Central memory CD4-positive, alpha-beta T cell (primary cell): ENCODE data around the gene PRPH2.
"Not testable (repeated sequence)": the region's sequence is repeated elsewhere in the genome, so short reads cannot be mapped to it uniquely, and the experiment has no call there.

Source experiments
- DNase-seq: peaks from one replicate; pipeline ENCODE4 v3.0.0; 2022

PRPH2 gene

DNA sequence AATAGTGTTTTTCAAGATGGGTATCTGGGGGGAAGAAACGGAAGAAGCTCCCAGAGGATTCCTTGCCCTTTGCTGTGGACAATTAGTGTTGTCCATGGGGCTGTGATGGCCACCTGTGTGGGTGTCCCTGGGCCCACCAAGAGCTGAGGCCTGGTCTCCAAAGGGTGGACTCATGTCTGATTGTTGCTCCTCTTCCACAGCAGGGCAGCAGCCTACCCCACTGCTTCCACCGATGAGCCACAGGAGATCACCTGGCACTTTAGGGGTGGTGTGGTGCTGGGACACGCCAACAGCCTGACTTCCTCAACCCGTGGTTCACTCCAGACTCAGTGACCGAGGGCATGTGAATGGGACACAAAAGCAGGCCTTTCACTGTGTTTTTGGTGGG lies 25.1 kb downstream of the PRPH2 start:
- no peak for DNase-seq

DNA sequence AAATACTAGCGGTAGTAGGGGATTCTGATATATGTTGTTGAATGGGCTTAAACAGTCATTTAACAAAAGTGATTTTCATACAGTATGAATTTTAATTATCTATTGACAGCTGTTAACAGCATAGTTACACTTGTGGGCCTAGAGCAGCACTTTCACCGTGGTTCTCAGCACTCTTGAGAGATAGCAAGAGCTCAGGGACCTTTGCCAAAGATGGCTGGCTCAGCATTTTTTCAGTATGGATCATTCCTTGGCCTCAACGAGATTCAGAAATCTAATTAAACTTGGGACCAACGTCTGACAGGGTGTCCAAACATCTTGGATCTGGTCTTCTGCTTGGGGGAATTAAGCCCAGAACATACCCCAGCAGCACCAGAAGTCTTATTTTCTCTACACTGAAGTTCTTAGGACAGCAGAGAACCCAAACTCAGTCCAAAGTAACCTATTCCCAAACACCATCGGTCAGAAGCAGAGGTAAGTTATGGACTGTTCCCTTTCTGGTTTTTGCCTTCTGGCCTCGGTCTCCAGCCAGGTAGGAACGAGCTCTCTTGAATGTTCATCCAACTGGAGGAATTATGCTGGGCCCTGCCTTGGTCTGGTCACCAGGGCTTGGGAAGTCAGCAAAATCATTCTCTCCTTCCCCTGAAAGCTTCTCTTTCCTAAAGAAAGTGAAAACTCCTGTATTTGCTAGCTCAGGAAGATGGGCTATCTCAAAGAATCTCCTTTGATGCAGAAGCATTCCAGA lies 25.7 kb downstream of the PRPH2 start:
- no peak for DNase-seq

DNA sequence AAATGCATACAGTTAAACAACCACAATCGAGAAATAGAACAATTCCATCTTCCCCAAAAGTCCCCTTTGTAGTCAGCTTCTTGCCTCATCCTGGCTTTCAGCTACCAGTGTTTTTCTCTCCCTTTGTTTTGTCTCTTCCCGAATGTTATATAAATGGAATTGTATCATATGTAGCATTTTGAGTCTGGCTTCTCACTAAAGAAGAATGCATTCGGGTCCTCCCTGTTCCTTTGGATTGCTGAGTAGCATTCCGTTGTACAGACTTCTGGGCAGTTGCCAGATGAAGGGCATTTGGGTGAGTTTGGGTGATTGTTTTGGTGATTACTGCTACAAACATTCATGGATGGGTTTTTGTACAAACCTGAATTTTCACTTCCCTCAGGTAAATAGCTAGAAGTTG lies 27.8 kb downstream of the PRPH2 start:
- DNase-seq = no peak

DNA sequence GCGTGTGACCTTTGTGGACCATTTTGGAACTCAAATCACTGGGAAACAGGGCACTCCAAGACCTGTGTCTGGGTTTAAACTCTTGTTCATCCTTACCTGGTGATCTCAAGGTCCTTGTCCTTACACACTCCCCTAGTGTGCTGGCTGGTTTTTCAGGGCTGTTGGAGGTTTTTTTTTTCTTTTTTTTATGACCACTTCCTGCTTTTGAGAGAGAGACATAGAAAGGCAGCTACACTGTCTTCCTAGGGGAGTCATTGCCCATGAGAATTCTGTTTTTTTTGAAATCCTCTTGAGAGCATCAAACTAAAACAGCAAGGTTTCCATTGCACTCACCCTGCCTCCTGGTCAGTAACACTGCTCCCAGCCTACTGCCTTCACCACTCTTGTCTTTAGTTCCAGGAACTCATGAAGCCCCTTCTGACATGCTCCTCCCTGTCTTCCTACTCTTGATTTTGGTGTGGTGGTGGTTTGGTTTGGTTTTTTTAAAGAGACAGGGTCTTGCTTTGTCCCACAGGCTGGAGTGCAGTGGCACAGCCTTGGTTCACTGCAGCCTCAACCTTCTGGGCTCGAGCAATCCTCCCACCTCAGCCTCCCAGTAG lies 28.6 kb downstream of the PRPH2 start:
- no peak for DNase-seq

DNA sequence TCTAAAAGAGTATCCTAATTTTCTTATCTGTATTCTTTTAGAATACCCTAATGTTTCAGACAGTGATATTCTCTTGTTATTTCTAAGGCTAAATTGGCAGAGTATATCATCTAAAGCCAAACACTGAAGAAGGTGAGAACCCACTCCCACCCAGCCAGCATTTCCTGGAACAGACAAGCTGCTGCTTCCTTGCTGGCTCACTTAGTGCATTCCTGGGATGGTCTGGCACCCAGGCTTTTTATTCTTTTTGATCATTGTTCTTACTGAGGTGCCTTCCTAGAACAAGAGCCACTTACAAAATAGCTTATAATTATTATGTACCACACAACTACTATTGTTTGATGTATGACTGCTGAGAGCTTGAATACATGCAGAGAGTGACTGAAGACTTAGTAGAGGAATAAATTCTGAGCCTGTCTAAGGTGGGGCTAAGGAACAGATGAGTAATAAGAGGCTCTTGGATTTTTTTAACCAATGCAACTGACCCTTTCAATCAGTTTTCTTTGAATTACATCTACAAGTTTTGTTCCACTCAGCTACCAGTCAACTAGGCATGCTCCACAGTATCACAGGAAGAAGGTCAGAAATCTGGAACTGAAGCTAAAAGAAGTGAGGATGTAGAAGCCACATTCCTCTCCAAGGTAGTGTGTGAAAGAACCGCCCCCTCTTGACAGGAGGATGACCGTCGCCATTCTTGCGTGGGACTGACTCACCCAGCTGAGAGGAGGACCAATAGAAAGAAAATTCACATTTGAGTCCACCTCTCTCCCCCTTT lies 30.1 kb downstream of the PRPH2 start:
- no peak for DNase-seq

DNA sequence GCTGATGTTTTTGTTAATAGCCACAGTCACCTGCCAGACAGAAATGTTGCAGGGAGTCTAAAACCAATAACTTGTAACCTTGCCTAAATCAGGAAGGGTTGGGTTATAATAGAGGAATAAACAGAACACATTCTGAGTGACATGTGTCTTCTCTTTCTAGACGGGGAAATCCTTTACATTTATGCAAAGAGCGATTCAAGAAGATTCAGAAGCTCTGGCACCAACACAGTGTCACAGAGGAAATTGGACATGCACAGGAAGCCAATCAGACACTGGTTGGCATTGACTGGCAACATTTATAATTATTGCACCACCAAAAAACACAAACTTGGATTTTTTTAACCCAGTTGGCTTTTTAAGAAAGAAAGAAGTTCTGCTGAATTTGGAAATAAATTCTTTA lies 31.5 kb downstream of the PRPH2 start:
- DNase-seq = no peak

DNA sequence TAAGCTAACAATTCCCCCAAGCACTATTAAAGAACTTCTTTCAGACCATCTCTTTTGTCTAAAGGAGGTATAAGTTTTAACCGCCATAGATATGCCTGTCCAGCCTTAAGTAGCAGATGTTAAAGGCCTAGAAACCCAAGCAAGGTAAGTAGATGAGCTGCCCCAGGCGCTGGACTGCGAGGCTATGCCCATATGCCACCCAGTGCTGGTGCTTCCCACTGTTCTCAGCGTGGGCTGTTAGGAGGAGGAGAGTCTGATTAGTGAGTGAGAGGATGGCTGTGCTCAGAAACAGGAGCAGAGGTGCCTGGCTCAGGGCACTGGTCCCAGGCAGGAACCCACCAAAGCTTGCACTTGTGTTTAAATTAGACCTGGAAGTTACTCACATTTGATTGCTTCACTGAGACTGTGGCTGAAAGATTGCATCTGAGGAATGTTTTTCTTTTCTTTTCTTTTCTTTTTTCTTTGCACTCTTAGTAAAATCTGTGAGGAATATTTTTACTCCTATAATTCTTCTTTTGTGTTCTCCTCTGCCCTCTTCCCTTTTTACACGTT lies 32.2 kb downstream of the PRPH2 start:
- no peak for DNase-seq

DNA sequence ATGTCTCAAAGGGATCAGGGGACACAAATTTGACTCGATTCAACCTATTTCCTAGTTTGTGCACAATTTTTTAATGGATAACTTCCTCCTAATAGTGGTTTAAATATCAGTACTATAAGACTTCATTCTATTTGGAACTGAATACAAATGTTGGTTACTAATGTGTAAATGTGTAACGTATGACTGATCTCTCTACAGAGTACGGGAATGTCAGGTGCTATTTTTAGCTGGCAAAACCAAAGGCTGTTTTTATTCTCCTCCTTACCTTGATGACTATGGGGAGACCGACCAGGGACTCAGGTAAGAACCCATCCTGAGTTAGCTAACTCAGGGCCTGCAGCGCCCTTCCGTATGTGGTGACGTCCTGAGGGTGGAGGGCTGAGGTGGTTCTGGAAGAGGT lies 33.0 kb downstream of the PRPH2 start:
- DNase-seq = no peak

DNA sequence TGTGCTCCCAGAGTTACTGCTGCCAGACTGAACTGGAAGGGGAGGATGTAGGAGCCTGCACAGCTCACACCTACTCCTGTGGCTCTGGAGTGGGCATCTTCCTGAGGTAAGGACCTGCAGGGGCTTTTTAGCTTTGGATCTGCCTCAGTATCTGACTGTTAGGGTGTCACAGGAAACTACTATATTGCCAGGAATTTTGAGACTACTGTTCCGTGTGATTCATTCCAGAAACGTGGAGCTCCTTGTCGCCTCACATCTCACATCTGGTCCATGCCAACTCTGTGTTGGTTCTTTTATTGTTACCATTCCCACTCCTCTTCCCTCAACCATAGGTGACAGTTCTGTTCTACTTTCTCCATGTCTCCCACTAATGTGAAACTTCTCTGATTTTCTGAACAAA lies 34.1 kb downstream of the PRPH2 start:
- no peak for DNase-seq

DNA sequence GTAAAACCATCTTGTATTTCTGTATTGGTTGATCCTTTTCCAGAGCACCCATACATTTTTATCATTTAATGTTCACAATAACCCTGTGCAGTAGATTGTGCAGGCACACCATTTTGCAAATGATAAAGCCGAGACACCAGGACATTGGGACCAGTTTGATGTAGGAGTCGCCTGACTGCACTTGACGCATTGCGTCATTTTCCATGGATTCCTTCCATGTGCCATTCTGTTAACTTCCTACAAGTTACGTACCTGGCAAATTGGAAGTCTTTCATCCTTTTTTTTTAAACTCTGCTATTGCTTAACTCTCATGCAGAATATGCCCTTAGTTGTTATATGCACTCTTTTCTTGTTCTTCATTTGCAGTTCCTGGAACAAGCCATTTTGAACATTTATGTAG lies 43.0 kb downstream of the PRPH2 start:
- no peak for DNase-seq

DNA sequence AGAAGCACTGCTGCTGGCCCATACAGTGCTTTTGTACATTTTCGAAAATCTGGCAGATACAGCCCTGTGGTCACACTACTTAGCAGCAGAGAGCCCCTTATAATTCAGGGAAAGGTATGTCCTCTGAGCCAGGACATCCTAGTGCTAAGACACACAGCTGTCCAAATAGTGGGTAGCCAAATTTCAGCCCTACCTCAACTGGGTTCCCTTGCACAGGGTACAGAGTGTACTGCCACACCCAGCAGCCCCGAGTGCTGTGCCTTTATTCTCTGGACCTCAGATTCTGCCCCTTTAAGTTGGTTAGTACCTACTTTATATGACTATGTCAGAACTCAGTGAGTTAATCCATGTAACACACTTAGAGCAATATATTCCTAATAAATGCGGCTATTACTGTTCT lies 47.6 kb downstream of the PRPH2 start:
- DNase-seq = no peak

DNA sequence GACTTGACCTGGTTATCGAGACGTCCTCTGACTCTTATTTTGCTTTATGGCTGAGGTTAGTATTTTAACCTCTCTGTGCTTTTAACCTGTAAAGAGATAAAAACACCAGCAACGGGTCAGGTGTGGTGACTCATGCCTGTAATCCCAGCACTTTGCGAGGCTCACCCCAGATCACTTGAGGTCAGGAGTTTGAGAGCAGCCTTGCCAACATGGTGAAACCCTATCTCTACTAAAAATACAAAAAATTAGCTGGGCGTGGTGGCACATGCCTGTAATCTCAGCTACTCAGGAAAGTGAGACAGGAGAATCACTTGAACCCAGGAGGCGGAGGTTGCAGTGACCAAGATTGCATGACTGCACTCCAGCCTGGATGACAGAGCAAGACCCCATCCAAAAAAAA lies 48.0 kb downstream of the PRPH2 start:
- DNase-seq = not testable (repeated sequence)

DNA sequence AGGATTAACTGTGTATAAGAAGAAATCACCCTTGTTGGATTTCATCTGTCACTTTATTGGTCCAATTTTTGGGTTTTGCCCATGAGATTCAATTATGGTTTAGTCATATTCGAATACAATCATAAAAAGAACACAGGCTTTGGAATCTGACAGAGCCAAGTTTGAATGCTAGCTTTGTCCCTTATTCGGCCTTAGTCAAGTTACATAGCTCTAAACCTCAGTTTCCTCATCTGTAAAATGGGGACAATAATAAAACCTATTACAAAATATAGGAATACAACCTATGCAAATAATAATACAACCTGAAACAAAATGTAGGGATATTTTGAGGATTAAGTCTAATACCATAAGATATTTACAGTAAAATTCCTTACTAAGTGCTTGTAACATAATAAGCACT lies 57.7 kb downstream of the PRPH2 start:
- DNase-seq = no peak

DNA sequence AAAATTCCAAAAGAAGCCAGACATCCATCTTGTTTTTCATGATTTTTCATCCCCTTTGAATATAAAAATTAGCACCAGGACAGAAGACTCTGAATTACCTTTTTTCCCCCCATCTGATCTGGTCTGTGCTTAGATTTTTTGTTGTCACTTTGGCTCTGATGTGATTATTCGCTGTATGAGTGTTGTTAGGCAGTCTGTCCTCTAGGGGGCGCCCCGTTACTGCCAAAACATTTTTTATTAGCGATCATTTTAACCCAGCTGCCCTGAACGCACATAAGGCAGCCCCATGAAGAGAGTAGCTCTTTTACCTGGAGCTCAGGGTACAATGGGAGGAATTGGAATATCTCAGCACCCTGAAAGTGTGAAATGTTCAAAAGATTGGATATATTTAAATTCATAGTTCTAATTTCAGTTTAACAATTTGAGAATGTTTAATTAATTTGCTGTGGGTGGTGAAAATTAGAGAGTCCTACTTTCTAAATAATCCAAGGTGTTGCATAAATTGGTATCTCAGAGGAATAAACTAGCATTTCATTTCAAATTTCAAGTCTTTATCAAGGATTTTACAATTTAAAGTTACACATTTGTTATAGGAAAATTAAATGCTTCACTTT lies 60.8 kb downstream of the PRPH2 start:
- DNase-seq = peak; percentile 79

DNA sequence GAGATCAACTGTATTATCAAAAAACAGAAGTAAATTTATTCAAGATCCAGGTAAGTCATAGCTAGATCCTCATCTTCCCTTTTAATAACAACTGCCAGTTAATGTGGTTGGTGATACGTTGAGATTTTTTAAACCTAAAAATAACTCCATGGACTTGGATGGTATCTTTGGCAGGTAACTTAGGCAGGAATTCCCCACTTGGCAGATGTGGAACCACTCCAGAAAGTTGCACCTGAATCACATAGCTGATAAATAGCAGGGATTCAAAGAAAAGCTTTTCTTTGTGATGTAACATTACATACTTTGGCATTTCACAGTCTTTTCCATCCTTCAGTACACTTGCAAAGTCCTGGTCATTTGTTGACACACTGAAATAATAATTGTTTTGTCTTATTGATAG lies 62.6 kb downstream of the PRPH2 start:
- no peak for DNase-seq

DNA sequence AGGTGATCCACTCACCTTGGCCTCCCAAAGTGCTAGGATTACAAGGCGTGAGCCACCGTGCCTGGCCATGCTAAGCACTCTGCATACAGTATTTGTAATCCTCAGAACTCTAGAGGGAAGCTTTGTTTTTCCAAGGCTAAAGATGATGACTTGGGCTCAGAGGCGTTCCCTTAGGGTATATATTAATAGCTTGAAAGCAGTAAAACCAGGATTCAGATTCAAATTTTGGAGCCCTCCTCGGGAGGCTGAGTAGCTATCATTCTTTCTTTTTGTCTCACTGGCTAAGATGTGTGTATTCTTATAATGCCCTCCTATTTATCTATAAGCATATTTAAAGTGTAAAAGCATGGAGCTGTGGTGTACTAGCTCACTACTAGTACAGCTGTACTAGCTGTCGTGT lies 68.5 kb downstream of the PRPH2 start:
- no peak for DNase-seq

DNA sequence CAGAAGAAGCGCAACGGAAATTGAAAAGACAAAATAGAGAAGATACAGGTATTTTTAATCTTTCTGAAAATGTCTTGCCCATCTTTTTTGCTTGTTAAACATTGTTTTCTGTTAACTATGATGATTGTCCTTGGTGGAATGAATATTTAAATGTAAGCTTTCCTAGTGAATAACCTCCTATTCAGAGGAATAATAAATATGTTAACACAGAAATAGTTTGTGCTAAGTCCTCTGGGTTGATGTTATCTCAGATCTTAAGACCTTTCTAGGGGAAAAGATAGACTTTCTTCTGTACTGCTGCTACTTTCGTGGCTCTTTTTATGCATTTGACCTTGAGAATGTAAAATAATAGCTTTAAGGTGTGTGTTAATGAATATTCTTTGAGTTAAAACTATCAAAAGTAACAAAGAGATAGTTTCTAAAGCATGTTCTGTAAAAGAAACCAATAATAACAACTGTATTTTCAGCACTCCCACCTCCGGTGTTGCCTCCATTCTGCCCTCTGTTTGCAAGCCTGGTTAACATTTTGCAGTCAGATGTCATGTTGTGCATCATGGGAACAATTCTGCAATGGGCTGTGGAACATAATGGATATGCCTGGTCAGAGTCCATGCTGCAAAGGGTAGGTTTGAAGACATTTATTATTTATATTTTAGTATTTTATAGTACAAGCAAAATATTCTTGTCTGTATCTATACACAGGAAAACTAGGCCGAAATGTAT lies 70.2 kb downstream of the PRPH2 start:
- no peak for DNase-seq
